Transverse colon (tissue), 4 donors: ENCODE results near the gene TBCD. TPM values are rescaled to one million over a fixed set of nuclear protein-coding genes. Genes with fewer than 3 reads are reported as not detected.

Experiments
- DNase-seq: peaks from one replicate; pipeline ENCODE4 v3.0.0-alpha.2; 2019
- H3K27ac ChIP-seq, 4 donors: fragments of 200-600 bp; sonication (generic); 2 replicates each; pipeline ENCODE4 v1.5.1; 2016 to 2018; ENCODE audit warnings: inconsistent platforms in 4 of 4
- H3K27me3 ChIP-seq: fragments of 200-600 bp; sonication (generic); 2 replicates; pipeline ENCODE4 v1.5.1; 2017; ENCODE audit warnings: inconsistent platforms
- H3K36me3 ChIP-seq, 4 donors: fragments of 200-600 bp; sonication (generic); 2 replicates each; pipeline ENCODE4 v1.5.1; 2017 to 2019; ENCODE audit warnings: inconsistent platforms in 4 of 4
- H3K4me1 ChIP-seq, 4 donors: fragments of 200-600 bp; sonication (generic); 2 replicates each; pipeline ENCODE4 v1.5.1; 2017 to 2020; ENCODE audit warnings: inconsistent platforms in 4 of 4
- H3K4me3 ChIP-seq, 4 donors: fragments of 200-600 bp; sonication (generic); 1 replicate in 1 of 4; 2 replicates in 3 of 4; pipeline versions ENCODE4 v1.5.1 to v1.6.1; 2017 to 2019; ENCODE audit warnings: inconsistent platforms in 4 of 4
- H3K9me3 ChIP-seq, 2 donors: fragments of 200-600 bp; sonication (generic); 2 replicates each; pipeline ENCODE4 v1.5.1; 2017 to 2019; ENCODE audit warnings: inconsistent platforms in 2 of 2
- CTCF ChIP-seq, 5 experiments: fragments of 200-600 bp in 3 of 5; fragments of 450-650 bp in 2 of 5; sonication (generic) in 3 of 5; IDR thresholded peaks; 1 replicate in 2 of 5; 2 replicates in 3 of 5; pipeline ENCODE4 v1.5.1; 2016 to 2017; ENCODE audit warnings: antibody characterized with exemption in 5 of 5, inconsistent platforms in 3 of 5, mild to moderate bottlenecking in 2 of 5, moderate library complexity in 1 of 5
- EP300 ChIP-seq: sonication (generic); formaldehyde crosslinking; IDR thresholded peaks from one replicate; pipeline ENCODE4 v1.6.1; 2017; ENCODE audit warnings: antibody characterized with exemption, low read depth
- POLR2A ChIP-seq: fragments of 450-650 bp; IDR thresholded peaks from one replicate; pipeline ENCODE4 v1.6.1; 2016; ENCODE audit warnings: antibody characterized with exemption, mild to moderate bottlenecking, moderate library complexity
- POLR2AphosphoS5 ChIP-seq, 3 donors: sonication (generic); formaldehyde crosslinking; IDR thresholded peaks; one replicate each; pipeline ENCODE4 v1.6.1; 2016; ENCODE audit warnings: antibody characterized with exemption in 3 of 3
- WGBS, 2 donors: methylation state at CpG; one replicate each; pipeline ENCODE4 v1.1.5; 2018; ENCODE audit warnings: low coverage in 1 of 2; 5-methylcytosine and 5-hydroxymethylcytosine counted together
- in situ Hi-C, 4 donors: fragments of 200-750 bp; cut with MboI; loops; one replicate each; pipeline versions ENCODE4 v1.15.0 to v1.15.1; 2017; ENCODE audit warnings: low sequenced_read_pairs in 3 of 4, low pct_ligation_motif_present in 1 of 4, low pct_unique_long_range_greater_than_20kb in 1 of 4
- intact Hi-C: fragments of 100-400 bp; cut with DNase I; formaldehyde crosslinking; loops from one replicate; pipeline ENCODE4 v1.15.1; 2023; ENCODE audit warnings: low total_unique reads
- total RNA-seq, 4 donors: library from RNA; depleted of rRNA; stranded (reverse); fragments of >200 nt; gene quantifications; one replicate each; pipeline ENCODE4 v1.1.0, GENCODE V29; 2016

The TBCD gene
- total RNA-seq, 4 donors from 2014 or later, result 38.6 to 104 (median 39.8) TPM

GRCh38 chr17:82821554-82821953, 69.7 kb downstream of the TBCD start:
- intact Hi-C loops, result no loop called here
- in situ Hi-C loops, result no loop called here
- WGBS, 2 donors, result 85 to 92% methylated on average over 2 of the region's 2 CpGs
- Histone ChIP-seq H3K27me3 (no peaks in the 10 kb centered on the region), H3K4me3 (no peak overlapping the region), H3K36me3 (peaks cover 0 to 7% (median 0%) of the 10 kb centered on the region in 4 donors), H3K27ac (no peak overlapping the region), H3K9me3 (peaks cover 0 to 8% of the 10 kb centered on the region in 2 donors), H3K4me1 (no peaks in the 10 kb centered on the region)
- no peak for DNase-seq
- no peak for TF ChIP-seq POLR2AphosphoS5 (IDR thresholded peaks at IDR 0.05)
- no peak for TF ChIP-seq POLR2A
- TF ChIP-seq EP300, result no peak
- no peak for TF ChIP-seq CTCF (IDR thresholded peaks at IDR 0.05)

GRCh38 chr17:82822281-82822680, 70.4 kb downstream of the TBCD start:
- 91 to 94% methylated on average over 13 to 16 of the region's 16 CpGs for WGBS, 2 donors
- DNase-seq, result no peak
- no peak overlapping the region for H3K4me3 ChIP-seq
- intact Hi-C loops, result no loop called here
- in situ Hi-C loops, result no loop called here
- H3K36me3 ChIP-seq, result peaks cover 0 to 7% (median 0%) of the 10 kb centered on the region in 4 donors
- TF ChIP-seq CTCF (IDR thresholded peaks at IDR 0.05) (no peak), EP300 (no peak), POLR2AphosphoS5 (IDR thresholded peaks at IDR 0.05) (no peak)
- no peak overlapping the region for H3K27ac ChIP-seq
- peaks cover 0 to 8% of the 10 kb centered on the region in 2 donors for H3K9me3 ChIP-seq
- no peaks in the 10 kb centered on the region for H3K27me3 ChIP-seq
- H3K4me1 ChIP-seq, result no peaks in the 10 kb centered on the region

- intact Hi-C loops, result no loop called here
- 81% methylated on average over 5 of the region's 5 CpGs; no CpG with 5 or more reads in 1 of the 2 donors for WGBS, 2 donors
- Histone ChIP-seq H3K36me3 (peaks cover 0 to 7% (median 0%) of the 10 kb centered on the region in 4 donors), H3K4me1 (no peaks in the 10 kb centered on the region), H3K4me3 (no peak overlapping the region), H3K9me3 (peaks cover 0 to 8% of the 10 kb centered on the region in 2 donors), H3K27me3 (no peaks in the 10 kb centered on the region), H3K27ac (no peak overlapping the region)
- peak in 1 of 5 experiments; percentile 13 for TF ChIP-seq CTCF (IDR thresholded peaks at IDR 0.05)
- TF ChIP-seq POLR2A, result no peak
- DNase-seq, result no peak
- in situ Hi-C loops, result no loop called here
Measured at GRCh38 chr17:82823004-82823403, 71.1 kb downstream of the TBCD start.

- intact Hi-C loops, result no loop called here
- Histone ChIP-seq H3K27ac (no peak overlapping the region), H3K9me3 (peaks cover 0 to under 1% of the 10 kb centered on the region in 2 donors), H3K27me3 (no peaks in the 10 kb centered on the region), H3K4me1 (no peaks in the 10 kb centered on the region), H3K4me3 (no peak overlapping the region), H3K36me3 (peaks cover 0 to 1% (median 0%) of the 10 kb centered on the region in 4 donors)
- TF ChIP-seq POLR2AphosphoS5 (IDR thresholded peaks at IDR 0.05), result no peak
- no peak for TF ChIP-seq EP300
- TF ChIP-seq POLR2A, result no peak
- no peak for TF ChIP-seq CTCF (IDR thresholded peaks at IDR 0.05)
- WGBS, 2 donors, result 96 to 100% methylated on average over 4 to 8 of the region's 8 CpGs
- no peak for DNase-seq
- in situ Hi-C loops, result no loop called here
Measured at GRCh38 chr17:82825540-82826124, 73.8 kb downstream of the TBCD start.
